Hematopoietic multipotent progenitor cell treated with erythropoietin and hydrocortisone succinate and interleukin-3 and kit ligand, for 15 days (in vitro differentiated cells): ENCODE measurements around the gene SMCR8.
"Not testable (repeated sequence)": the region's sequence is repeated elsewhere in the genome, so short reads cannot be mapped to it uniquely, and the experiment has no call there.

Experiments used
- DNase-seq: peaks from one replicate; pipeline ENCODE4 v3.0.0-alpha.2; 2015; ENCODE audit warnings: low spot score

SMCR8 gene

GRCh38 chr17:18314731-18315561 is at the start of gene SMCR8, which contains the start of gene TOP3A:
Gene SMCR8, plus strand, starts transcription at chr17:18315293. Its CDS starts 497 bp downstream, at chr17:18315790.
Gene TOP3A, minus strand, starts transcription at chr17:18314994. Its CDS starts 216 bp downstream, at chr17:18314778.
- peak; percentile 92 for DNase-seq

- no peak for DNase-seq
Observed at GRCh38 chr17:18267366-18267765, 47.7 kb upstream of the SMCR8 start.

- no peak for DNase-seq
Observed at GRCh38 chr17:18267927-18268711, 47.0 kb upstream of the SMCR8 start.

GRCh38 chr17:18270046-18270931 is 44.8 kb upstream of the SMCR8 start:
- no peak for DNase-seq

- DNase-seq, result no peak
Observed at GRCh38 chr17:18277076-18277475, 38.0 kb upstream of the SMCR8 start.

GRCh38 chr17:18278867-18279266 is 36.2 kb upstream of the SMCR8 start:
- DNase-seq, result no peak

GRCh38 chr17:18280249-18280648 is 34.8 kb upstream of the SMCR8 start:
- no peak for DNase-seq

- no peak for DNase-seq
Observed at GRCh38 chr17:18280766-18281371, 34.2 kb upstream of the SMCR8 start.

- no peak for DNase-seq
Observed at GRCh38 chr17:18281788-18282187, 33.3 kb upstream of the SMCR8 start.

- no peak for DNase-seq
Observed at GRCh38 chr17:18285296-18285695, 29.8 kb upstream of the SMCR8 start.

GRCh38 chr17:18291718-18292540 is 23.2 kb upstream of the SMCR8 start:
- DNase-seq, result no peak

GRCh38 chr17:18298061-18298460 is 17.0 kb upstream of the SMCR8 start:
- DNase-seq, result not testable (repeated sequence)

GRCh38 chr17:18300725-18301480 is 14.2 kb upstream of the SMCR8 start:
- DNase-seq, result no peak

- not testable (repeated sequence) for DNase-seq
Observed at GRCh38 chr17:18303206-18303605, 11.9 kb upstream of the SMCR8 start.

GRCh38 chr17:18309202-18309601 is 5.9 kb upstream of the SMCR8 start:
- no peak for DNase-seq

- peak; percentile 11 for DNase-seq
Observed at GRCh38 chr17:18314059-18314730, 898 bp upstream of the SMCR8 start.

GRCh38 chr17:18315562-18315922 is 449 bp downstream of the SMCR8 start:
- DNase-seq, result no peak

GRCh38 chr17:18315961-18316360 is 868 bp downstream of the SMCR8 start:
- DNase-seq, result no peak

GRCh38 chr17:18318117-18318516 is 3.0 kb downstream of the SMCR8 start:
- no peak for DNase-seq
